LHCN-M2 (cell line): ENCODE data around the gene GRK3. TPM values are rescaled to one million over a fixed set of nuclear protein-coding genes. Genes with fewer than 3 reads are reported as not detected.
"Not testable (repeated sequence)": the region's sequence is repeated elsewhere in the genome, so short reads cannot be mapped to it uniquely, and the experiment has no call there.

Experiments used
- DNase-seq: peaks from one replicate; pipeline ENCODE4 v3.0.0-alpha.2; 2012; ENCODE audit warnings: low read depth
- total RNA-seq: library from RNA; depleted of rRNA; stranded (reverse); fragments of >200 nt; gene quantifications from 2 replicates; pipeline ENCODE4 v1.2.3, GENCODE V29; 2014

Gene GRK3
- total RNA-seq, 1 experiment from 2014 or later = 3.2 TPM

- not testable (repeated sequence) for DNase-seq
Observed at GRCh38 chr22:25571969-25572707, 7.7 kb downstream of the GRK3 start.

DNA sequence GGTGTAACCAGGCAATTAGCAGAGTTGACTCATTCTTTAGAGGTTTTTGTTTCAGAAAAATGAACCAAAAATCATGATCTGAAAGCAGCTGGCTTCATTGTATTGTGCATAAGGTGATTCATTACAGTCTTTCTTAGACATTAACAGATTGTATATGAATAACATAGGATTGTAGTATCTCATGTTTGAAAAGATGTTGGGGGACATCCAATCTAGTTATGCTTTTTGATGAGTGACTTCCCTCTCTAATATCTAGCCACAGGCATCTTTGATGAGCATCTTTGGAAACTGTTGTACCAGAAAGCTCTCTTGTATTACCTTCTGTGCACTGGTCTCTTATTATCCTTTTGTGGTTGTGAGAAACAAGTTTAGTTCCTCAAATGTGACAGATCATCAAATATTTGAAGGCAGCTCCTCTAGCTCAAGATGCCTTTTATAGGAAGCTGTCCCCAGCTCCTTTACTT, 8.3 kb downstream of the GRK3 start:
- DNase-seq = no peak

- no peak for DNase-seq
Observed at GRCh38 chr22:25573841-25574240, 9.4 kb downstream of the GRK3 start.

DNA sequence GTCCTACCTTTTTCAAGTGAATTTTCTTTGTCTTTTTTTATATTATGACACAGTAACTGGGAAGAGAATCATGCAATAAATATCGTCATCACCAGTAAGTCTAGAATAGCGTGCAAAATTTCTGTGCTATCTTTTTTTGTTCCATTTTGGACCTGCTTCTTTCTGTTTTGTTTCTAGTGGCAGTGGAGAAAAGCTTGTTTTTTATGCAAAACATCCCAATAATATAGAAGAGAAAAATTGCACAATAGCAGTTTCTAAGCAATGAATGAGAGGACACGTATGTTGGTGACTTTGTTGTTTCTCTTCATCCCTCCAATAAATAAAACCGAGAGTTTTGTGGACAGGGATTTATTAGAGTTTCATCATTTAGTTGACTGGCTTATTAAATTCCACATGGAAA, 10.3 kb downstream of the GRK3 start:
- DNase-seq = no peak

GRCh38 chr22:25575674-25576392, 11.4 kb downstream of the GRK3 start:
- DNase-seq = not testable (repeated sequence)

- not testable (repeated sequence) for DNase-seq
Observed at GRCh38 chr22:25581452-25581851, 17.0 kb downstream of the GRK3 start.

DNA sequence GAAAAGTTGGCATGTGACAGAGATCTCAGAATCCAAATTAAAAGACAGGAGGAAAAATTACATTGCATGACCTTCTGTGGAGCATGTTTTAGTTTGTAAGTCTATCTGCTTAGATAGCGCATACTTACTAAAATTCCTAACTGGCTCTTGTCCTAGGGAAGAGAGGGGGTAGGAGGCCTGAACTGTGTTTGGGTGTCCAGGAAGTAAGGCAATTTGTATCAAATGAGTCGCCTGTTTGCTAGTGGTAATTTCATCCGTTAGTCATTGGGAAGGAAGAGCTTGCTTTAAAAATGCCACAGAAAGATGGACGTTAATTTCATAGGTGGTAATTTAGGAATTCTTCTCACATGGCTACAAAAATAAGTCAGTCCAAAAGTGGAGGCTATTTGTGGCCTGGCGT, 18.5 kb downstream of the GRK3 start:
- peak; percentile 52 for DNase-seq

DNA sequence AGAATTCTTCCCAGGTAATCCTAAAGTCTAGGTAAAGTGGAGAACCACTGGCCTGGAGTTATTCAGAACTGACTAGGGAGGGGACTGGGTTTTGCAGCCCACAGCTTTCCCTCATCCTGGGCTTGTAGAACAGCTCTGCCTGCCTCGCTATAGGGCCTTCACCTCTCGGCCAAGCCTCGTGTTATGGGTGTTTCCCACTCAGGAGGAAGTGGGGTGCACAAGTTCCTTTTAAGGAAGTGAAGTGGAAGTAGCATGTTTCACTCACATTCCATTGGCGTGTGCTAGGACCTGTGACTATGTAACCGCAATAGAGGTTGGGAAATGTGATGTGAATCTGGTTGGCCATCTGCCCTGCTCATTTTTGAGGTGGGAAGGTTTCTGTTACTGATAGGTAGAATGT, 20.5 kb downstream of the GRK3 start:
- not testable (repeated sequence) for DNase-seq

GRCh38 chr22:25589664-25590063, 25.2 kb downstream of the GRK3 start:
- DNase-seq = not testable (repeated sequence)

GRCh38 chr22:25593323-25593722, 28.8 kb downstream of the GRK3 start:
- not testable (repeated sequence) for DNase-seq

GRCh38 chr22:25598609-25599008, 34.1 kb downstream of the GRK3 start:
- DNase-seq = no peak

DNA sequence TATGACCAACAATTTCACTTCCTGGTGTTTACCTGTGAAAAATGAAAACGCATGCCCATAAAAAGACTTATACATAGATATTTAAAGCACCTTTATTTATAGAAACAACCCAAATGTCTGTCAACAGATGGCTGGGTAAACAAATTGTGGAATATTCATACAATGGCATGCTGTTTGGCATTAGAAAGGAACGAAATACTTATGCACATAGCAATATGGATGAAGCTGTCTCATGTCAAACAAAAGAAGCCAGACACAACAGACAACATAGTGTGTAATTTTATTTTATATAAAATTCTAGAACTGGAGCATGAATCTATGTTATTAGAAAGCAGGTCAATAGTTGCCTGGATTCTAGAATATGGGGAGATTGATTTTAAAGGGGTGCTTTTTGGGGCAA, 38.0 kb downstream of the GRK3 start:
- no peak for DNase-seq

DNA sequence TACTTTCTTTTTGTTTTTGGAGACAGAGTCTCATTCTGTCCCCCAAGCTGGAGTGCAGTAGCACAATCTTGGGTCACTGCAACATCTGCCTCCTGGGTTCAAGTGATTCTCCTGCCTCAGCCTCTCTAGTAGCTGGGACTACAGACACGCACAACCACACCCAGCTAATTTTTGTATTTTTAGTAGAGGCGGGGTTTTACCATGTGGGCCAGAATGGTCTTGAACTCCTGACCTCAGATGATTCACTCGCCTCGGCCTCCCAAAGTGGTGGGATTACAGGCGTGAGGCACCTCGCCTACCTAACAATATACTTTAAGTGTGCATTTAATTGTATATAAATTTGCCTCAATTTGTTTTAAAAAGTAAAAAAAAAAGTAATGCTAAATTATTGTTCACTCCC, 38.4 kb downstream of the GRK3 start:
- DNase-seq = peak; percentile 18

- DNase-seq = not testable (repeated sequence)
Observed at GRCh38 chr22:25605146-25605545, 40.7 kb downstream of the GRK3 start.

GRCh38 chr22:25605565-25605964, 41.1 kb downstream of the GRK3 start:
- not testable (repeated sequence) for DNase-seq

DNA sequence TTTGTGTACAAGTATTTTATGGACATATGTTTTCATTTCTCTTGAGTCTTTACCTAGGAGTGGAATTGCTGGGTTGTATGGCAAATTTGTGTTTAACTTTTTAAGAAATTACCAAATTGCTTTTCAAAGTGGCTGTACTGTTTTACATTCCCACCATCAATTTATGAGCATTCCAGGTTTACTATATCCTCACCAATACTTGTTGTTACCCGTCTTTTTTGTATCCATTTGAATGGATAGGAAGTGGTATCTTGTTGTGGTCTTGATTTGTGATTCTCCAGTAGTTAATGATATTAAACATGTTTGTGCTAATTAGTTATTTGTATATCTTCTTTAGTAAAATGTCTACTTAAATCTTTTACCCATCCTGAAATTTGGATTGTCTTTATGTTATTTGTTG, 46.8 kb downstream of the GRK3 start:
- not testable (repeated sequence) for DNase-seq

- not testable (repeated sequence) for DNase-seq
Observed at GRCh38 chr22:25613131-25613530, 48.7 kb downstream of the GRK3 start.

- DNase-seq = not testable (repeated sequence)
Observed at GRCh38 chr22:25613558-25613957, 49.1 kb downstream of the GRK3 start.

GRCh38 chr22:25614791-25615190, 50.3 kb downstream of the GRK3 start:
- peak; percentile 61 for DNase-seq

- DNase-seq = no peak
Observed at GRCh38 chr22:25621986-25622385, 57.5 kb downstream of the GRK3 start.

GRCh38 chr22:25623310-25623734, 58.8 kb downstream of the GRK3 start:
- no peak for DNase-seq

- no peak for DNase-seq
Observed at GRCh38 chr22:25623851-25624250, 59.4 kb downstream of the GRK3 start.

DNA sequence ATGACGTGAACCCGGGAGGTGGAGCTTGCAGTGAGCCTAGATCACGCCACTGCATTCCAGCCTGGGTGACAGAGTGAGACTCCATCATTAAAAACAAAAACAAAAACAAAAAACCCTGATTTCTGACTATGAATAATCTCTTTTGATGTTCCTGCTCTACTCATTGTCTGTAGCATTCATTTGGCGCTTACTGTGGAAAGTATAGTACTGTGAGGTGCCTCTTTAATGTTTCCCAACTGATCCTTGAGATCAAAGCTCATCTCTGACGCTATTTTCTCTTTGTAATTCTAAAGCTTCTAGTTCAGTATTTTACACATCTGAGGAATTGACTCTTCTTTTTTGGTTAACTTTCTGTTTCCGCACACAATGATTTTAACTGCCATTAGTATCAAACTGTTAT, 60.0 kb downstream of the GRK3 start:
- DNase-seq = no peak
